IPS-20b (cell line): ENCODE results near the gene RHOB.

ENCODE experiments used
- H3K27ac ChIP-seq: one replicate; pipeline ENCODE4 v1.5.1; 2013; ENCODE audit warnings: low read length
- H3K27me3 ChIP-seq: 2 replicates; pipeline ENCODE4 v1.6.1; 2013; ENCODE audit warnings: mild to moderate bottlenecking, low read length, inconsistent platforms; ENCODE audit not compliant: insufficient read depth
- H3K36me3 ChIP-seq: 2 replicates; pipeline ENCODE4 v1.6.1; 2013; ENCODE audit warnings: low read depth, mild to moderate bottlenecking, inconsistent platforms, low read length, moderate library complexity; ENCODE audit not compliant: insufficient read depth
- H3K4me1 ChIP-seq: 2 replicates; pipeline ENCODE4 v1.6.1; 2013; ENCODE audit warnings: mild to moderate bottlenecking, control low read depth, inconsistent platforms, low read length, moderate library complexity; ENCODE audit not compliant: insufficient read depth
- H3K4me3 ChIP-seq: 2 replicates; pipeline ENCODE4 v1.5.1; 2013; ENCODE audit warnings: mild to moderate bottlenecking, low read length, inconsistent platforms
- H3K9ac ChIP-seq: 2 replicates; pipeline ENCODE4 v1.6.1; 2013; ENCODE audit warnings: low read depth, mild to moderate bottlenecking, inconsistent platforms, low read length, moderate library complexity
- H3K9me3 ChIP-seq: 2 replicates; pipeline ENCODE4 v1.6.1; 2013; ENCODE audit warnings: mild to moderate bottlenecking, low read depth, low read length, inconsistent platforms; ENCODE audit not compliant: insufficient read depth

RHOB gene

DNA sequence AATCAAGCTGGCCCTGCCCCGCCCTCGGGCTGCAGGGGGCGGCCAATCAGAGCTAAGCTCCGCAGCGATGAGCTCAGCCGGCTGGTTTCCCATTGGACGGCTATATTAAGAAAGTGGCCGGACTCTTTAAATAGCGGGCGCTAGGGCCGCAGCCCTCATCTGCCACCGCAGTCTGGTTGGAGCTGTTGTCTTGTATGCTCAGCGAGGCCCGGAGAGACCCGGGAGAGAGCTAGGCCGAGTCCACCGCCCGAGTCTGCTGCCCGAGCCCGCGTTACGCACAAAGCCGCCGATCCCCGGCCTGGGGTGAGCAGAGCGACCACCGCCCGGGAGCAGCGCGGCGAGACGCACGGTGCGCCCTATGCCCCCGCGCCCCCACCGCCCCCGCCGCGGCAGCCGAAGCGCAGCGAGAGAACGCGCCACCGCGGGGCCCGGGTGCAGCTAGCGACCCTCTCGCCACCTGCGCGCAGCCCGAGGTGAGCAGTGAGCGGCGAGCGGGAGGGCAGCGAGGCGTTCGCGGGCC is at the start of gene RHOB:
TSS of gene RHOB (plus strand) at position 158 of the 520 bp plus-strand sequence. CDS start 392 bp downstream, outside the sequence.
- H3K27ac ChIP-seq: no peak within 1 kb of the TSS
- H3K27me3 ChIP-seq: peaks cover 69% of the 10 kb centered on the region
- H3K9ac ChIP-seq: peak within 1 kb of the TSS; percentile 80; the same call in 1 of the 2 replicates
- no peaks in the 10 kb centered on the region for H3K36me3 ChIP-seq
- peaks cover 25% of the 10 kb centered on the region for H3K4me1 ChIP-seq
- peak within 1 kb of the TSS; percentile 83 for H3K4me3 ChIP-seq
- H3K9me3 ChIP-seq: no peaks in the 10 kb centered on the region

DNA sequence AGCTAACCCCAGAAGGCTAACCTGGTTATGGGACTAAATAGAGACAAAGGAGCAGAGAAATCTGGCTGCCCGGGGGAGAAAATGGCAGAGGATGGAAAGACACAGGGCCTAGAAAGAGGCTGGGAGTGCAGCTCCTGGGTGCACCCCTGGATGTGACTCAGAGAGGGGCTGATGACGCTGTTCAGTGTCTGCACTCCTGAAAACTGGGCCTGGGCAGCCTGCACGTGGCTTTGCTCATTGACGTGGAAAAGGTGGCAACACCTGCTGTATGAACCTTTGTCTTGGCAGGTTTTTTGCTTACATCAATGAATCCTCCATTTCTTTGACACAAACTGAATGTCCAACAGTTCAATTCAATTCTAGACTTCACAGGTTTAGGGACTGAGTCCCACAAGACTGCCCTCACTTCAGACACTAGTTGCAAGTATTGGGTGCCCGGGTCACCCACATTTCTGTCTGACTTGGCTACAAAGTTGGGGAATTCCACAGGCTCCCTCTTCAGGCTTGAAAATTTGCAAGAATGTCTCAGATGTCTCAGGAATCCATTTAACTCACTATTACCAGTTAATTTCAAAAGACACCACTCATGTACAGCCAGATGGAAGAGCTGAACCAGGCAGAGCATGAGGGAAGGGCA is 48.9 kb upstream of the RHOB start:
- no peaks in the 10 kb centered on the region for H3K27me3 ChIP-seq
- H3K4me3 ChIP-seq: no peak overlapping the region
- H3K4me1 ChIP-seq: no peaks in the 10 kb centered on the region

DNA sequence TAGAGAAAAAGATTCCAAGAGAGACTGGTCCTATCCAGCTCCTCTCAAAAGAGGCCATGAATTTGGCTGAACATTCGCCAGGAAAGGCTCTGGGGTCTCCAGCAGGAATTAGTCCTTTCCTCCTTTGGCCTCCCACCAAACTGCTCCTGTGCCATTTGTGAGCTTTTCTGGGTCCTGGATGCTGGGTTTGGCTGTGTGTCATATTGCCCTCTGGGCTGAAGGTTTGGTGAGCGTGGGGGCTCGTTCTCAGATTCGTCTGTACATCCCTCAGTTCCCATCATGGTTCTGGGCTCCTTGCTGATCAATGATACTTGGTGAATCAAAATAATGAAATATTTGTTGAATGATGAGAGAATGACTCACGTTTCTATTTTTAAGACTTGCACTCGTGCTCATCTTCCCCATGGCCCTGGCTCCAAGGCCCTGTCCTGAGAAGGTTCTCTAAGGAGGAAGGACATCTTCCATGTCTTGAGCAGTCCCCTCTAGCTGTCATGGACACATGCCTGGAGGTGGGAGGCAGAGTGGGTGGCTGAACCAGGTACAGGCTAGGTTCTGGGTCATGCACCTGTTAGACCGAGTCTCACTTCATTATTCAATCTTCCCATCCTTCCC is 47.8 kb upstream of the RHOB start:
- H3K27me3 ChIP-seq: no peaks in the 10 kb centered on the region
- no peak overlapping the region for H3K4me3 ChIP-seq
- H3K27ac ChIP-seq: no peak overlapping the region
- no peaks in the 10 kb centered on the region for H3K9me3 ChIP-seq
- no peaks in the 10 kb centered on the region for H3K36me3 ChIP-seq
- no peaks in the 10 kb centered on the region for H3K4me1 ChIP-seq
- H3K9ac ChIP-seq: no peak overlapping the region

More for the DNA sequence above, 48.9 kb upstream of the RHOB start:
- H3K9me3 ChIP-seq: no peaks in the 10 kb centered on the region
- no peak overlapping the region for H3K9ac ChIP-seq
- no peaks in the 10 kb centered on the region for H3K36me3 ChIP-seq
- no peak overlapping the region for H3K27ac ChIP-seq

DNA sequence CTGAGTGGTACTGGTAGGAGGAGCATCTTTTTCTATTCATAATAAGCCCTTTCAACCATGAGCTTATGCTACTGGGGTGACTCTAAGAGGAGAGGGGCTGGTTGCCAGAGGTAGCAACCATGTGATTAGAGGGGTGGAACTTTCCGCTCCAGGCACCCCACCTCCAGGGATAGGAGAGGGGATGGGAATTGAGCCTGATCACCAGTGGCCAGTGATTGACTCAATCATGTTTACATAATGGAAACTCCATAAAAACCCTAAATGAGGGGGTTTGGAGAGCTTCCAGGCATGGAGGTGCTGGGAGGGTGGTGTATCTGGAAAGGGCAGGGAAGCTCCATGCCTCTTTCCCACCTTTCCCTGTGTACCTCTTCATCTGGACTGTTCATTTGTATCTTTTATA is 46.6 kb upstream of the RHOB start:
- no peaks in the 10 kb centered on the region for H3K9me3 ChIP-seq

DNA sequence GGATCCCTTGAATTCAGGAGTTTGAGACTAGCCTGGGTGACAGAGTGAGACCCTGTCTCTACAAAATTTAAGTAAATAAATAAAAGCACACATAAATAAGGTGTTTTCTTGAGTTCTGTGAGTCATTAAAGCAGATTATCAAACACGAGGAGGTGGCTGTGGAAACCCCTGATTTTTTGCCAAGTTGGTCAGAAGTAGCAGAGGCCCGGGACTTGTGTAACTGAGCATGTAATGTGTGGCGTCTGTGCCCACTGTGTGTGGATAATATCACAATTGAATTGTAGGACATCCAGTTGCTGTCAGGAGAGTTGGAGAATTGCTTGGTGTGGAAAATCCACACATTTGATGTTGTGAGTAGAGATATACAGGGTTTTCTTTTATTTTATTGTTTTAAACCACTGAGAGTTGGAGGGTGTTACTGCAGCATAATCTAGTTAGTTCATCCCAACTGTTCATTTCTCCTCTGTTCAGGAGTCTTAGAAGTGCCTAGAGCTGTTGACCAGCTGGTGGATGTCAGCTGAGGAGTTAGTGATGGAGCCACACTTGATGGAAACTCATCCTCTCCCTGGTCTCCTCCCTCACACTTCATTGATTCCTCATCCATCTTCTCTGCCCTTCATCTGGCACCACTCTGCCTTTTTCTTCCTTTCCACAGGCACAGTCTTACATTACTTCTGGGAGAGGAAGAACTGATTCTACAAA is 45.9 kb upstream of the RHOB start:
- no peak overlapping the region for H3K4me3 ChIP-seq
- H3K36me3 ChIP-seq: no peaks in the 10 kb centered on the region
- H3K4me1 ChIP-seq: no peaks in the 10 kb centered on the region
- no peaks in the 10 kb centered on the region for H3K9me3 ChIP-seq
- no peaks in the 10 kb centered on the region for H3K27me3 ChIP-seq
- no peak overlapping the region for H3K9ac ChIP-seq
- no peak overlapping the region for H3K27ac ChIP-seq

More for the DNA sequence above, 46.6 kb upstream of the RHOB start:
- Histone ChIP-seq H3K36me3 (no peaks in the 10 kb centered on the region), H3K4me3 (no peak overlapping the region), H3K4me1 (no peaks in the 10 kb centered on the region), H3K27ac (no peak overlapping the region), H3K27me3 (no peaks in the 10 kb centered on the region), H3K9ac (no peak overlapping the region)

DNA sequence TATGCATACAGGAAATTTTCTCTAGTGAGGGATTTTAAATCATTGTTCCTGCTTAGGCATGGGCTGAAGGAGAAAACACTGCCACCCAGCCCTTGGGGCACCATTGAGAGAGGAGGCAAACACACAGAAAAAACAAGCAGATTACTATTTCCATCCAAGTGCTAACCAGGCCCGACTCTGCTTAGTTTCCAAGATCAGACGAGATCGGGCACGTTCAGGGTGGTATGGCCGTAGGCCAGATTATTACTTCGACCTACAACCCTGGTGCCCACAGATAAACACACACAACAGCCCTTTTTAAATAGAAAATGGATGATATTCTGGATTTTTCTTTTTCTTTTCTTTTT is 45.4 kb upstream of the RHOB start:
- H3K9me3 ChIP-seq: no peaks in the 10 kb centered on the region
- no peaks in the 10 kb centered on the region for H3K36me3 ChIP-seq
- no peaks in the 10 kb centered on the region for H3K27me3 ChIP-seq
- H3K4me1 ChIP-seq: no peaks in the 10 kb centered on the region
- H3K4me3 ChIP-seq: no peak overlapping the region
- no peak overlapping the region for H3K27ac ChIP-seq
- no peak overlapping the region for H3K9ac ChIP-seq

DNA sequence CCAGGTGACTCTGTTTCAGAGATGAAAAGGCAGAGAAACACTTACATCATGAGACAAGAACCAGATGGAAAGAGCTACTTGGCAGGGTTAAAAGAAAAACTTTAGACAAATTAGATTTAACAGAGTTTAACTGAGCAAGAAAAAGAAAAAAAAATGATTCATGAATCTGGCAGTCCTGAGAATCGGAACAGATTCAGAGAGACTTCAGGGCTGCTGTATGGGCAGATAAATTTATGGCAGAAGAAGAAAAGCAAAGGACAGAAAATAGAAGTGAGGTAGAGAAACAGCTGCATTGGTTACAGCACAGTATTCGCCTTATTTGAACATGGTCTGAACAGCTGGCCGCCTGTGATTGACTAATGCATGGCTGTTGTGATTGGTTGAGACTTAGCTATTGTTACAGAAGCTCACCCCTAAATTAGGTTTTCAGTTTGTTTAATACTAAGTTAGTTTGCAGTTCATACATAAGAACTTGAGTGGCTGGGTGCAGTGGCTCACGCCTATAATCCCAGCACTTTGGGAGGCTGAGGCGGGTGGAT is 43.0 kb upstream of the RHOB start:
- no peak overlapping the region for H3K27ac ChIP-seq
- no peaks in the 10 kb centered on the region for H3K27me3 ChIP-seq
- H3K9ac ChIP-seq: no peak overlapping the region
- H3K4me1 ChIP-seq: no peaks in the 10 kb centered on the region
- no peaks in the 10 kb centered on the region for H3K9me3 ChIP-seq
- H3K4me3 ChIP-seq: no peak overlapping the region
- H3K36me3 ChIP-seq: no peaks in the 10 kb centered on the region

DNA sequence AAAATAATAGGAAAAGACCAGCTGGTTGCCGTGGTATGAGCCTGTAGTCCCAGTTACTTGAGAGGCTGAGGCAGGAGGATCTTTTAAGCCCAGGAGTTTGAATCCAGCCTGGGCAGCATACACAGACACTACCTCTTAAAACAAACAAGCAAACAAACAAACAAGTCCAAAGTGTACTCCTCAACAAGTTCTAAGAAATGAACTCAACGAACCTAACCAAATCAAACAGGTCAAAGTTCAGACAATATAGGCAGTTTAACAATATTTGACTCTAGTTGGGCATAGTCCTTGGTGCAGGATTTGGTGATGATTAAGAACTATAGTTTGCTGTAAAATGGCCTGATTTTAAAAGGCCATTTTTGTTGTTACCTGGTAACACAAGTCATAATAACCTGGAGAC is 41.9 kb upstream of the RHOB start:
- H3K4me1 ChIP-seq: no peaks in the 10 kb centered on the region
- no peaks in the 10 kb centered on the region for H3K27me3 ChIP-seq
- no peak overlapping the region for H3K27ac ChIP-seq
- no peaks in the 10 kb centered on the region for H3K36me3 ChIP-seq
- H3K9ac ChIP-seq: no peak overlapping the region
- H3K4me3 ChIP-seq: no peak overlapping the region
- 0 out of 2 replicates have a peak, but pooled peaks cover 4% of the 10 kb centered on the region for H3K9me3 ChIP-seq

DNA sequence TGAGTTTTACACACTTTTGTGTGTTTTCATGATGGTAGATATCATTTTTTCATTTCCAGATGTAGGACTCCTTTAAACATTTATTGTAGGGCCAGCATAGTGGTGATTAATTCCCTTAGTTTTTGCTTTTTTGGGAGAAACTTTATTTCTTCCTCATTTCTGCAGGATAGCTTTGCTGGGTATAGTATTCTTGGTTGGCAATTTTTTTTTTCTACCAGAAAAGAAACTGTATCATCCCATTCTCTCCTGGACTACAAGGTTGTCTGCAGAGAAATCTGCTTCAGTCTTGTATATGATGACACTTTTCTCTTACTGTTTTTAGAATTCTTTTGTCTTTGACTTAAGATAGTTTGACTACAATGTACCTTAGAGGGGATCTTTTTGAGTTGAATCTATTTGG is 37.8 kb upstream of the RHOB start:
- Histone ChIP-seq H3K9ac (no peak overlapping the region), H3K4me1 (no peaks in the 10 kb centered on the region), H3K27me3 (no peaks in the 10 kb centered on the region), H3K4me3 (no peak overlapping the region), H3K9me3 (0 out of 2 replicates have a peak, but pooled peaks cover 4% of the 10 kb centered on the region), H3K36me3 (no peaks in the 10 kb centered on the region), H3K27ac (no peak overlapping the region)

DNA sequence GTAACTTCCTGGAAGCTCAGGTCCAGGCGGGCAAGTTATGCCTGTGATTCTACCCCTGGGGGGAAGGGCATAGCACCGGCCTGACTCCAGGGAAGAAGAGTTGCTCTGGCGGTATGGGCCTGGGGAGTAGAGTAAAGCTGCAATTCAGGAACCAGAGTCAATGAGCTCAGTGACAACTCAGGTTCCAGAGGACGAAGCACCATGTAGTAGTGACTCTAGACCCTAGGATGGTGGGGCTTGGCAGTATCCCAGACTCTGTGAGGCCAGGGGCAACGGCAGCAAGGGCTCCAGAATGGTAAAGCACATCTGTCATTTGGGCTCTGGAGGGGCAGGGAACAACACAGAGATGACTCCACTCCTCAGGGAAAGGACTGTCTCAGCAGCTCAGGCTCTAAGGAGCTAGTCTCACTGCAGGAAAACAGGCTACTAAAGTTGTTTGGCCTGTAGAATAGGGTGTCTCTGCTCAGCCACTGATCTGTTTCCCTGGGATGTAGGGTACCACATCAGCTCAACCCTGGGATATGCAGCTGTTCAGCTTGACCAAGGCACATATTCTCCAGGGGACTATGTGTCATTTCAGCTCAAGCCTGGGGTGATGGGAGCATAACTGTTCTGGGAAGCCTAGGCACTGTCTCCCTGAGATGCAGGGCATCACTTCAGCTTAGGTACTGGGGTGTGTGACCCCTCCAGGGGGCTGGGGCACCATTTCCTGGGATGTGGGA is 36.2 kb upstream of the RHOB start:
- H3K27ac ChIP-seq: no peak overlapping the region
- H3K4me1 ChIP-seq: no peaks in the 10 kb centered on the region
- H3K4me3 ChIP-seq: no peak overlapping the region
- no peaks in the 10 kb centered on the region for H3K27me3 ChIP-seq
- H3K9me3 ChIP-seq: 0 out of 2 replicates have a peak, but pooled peaks cover 4% of the 10 kb centered on the region
- H3K36me3 ChIP-seq: no peaks in the 10 kb centered on the region
- no peak overlapping the region for H3K9ac ChIP-seq

DNA sequence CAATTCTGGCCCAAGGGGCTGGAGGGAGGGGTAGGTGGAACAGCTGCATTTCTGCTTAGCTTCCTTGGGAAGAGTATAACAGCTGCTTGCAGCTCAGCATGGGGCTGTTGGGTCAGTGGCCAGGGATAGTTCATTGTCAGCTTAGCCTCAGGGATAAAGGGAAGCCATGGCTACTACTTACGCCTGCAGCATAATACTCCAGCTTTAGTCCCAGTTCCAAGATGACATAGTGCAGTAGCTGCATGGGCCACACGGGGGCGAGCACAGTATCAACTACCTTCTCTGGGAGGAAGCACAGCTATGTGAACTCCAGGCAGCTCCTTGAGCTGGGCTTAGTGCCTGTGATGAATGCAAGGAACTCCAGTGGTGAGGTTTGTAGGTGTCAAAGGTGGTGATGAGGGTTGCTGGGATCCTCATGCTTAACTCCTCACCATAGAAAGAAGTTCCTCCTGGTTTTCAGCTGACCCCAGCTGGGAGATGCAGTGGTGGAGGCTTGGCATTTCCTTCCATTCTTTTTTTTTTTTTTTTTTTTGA is 35.4 kb upstream of the RHOB start:
- H3K4me3 ChIP-seq: no peak overlapping the region
- H3K9me3 ChIP-seq: 0 out of 2 replicates have a peak, but pooled peaks cover 4% of the 10 kb centered on the region
- no peak overlapping the region for H3K27ac ChIP-seq
- H3K27me3 ChIP-seq: no peaks in the 10 kb centered on the region
- H3K4me1 ChIP-seq: no peaks in the 10 kb centered on the region
- H3K36me3 ChIP-seq: no peaks in the 10 kb centered on the region
- no peak overlapping the region for H3K9ac ChIP-seq
